GM18517 (cell line): ENCODE measurements around the gene INTS6.

Source experiments
- ATAC-seq: cut with Tn5 transposase; IDR thresholded peaks from one replicate; pipeline ENCODE4 v1.9.1; 2021; ENCODE audit warnings: mild to moderate bottlenecking, moderate library complexity; ENCODE audit not compliant: unreplicated experiment

The INTS6 gene

GRCh38 chr13:51324714-51325420 is 128.0 kb downstream of the INTS6 start:
- ATAC-seq, result no peak

DNA sequence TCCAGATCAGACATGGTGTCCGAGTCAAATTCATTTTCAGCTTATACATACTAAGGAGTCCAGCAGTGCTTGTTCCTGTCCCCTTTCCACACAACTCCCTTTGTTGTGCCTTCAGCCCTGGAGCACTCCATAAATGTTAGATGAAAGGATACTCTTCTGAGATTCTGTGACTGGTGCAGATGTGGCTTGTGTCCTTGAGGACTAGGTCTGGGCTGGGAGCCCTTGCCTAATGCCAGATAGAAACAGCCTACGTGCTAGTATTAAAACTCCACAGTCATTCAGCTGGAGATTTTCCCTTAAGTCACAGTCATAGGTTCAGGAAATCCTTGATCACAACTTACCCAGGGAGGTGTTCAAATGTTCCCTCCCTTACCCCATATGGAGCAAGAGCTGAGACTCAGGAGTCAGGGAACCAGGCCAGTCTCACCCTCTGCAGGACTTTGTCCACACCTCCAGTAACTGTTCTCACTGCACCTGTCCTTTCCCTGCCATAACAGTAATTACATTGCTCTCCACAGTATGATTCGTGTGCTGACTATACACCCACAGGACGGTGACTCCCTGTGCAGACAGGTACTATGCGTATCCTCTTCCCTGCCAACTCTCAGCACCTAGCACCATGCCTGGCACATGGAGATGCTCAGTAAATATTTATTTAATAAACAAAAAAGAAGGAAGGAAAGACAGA is 128.9 kb downstream of the INTS6 start:
- no peak for ATAC-seq

DNA sequence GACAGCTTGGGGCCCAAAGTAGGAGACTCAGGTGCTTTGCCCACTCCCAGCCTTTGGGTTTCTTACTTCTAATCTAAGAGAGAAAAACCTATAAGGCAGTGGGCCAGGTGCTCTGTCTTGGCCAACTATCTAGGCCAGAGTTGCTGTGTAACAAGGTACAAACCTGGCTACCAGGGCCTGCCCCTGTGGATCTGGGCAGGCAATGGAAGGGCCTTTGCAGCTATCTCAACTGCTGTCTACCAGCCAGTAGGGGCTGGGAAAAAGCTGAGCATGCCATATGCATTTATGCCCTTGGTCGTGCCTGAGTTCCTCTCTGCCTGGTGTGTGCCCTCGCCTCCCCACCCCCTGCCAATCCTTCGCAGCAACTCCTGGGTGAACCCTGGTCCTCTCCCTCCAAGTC is 130.0 kb downstream of the INTS6 start:
- ATAC-seq, result no peak

GRCh38 chr13:51321836-51322235 is 131.0 kb downstream of the INTS6 start:
- no peak for ATAC-seq

GRCh38 chr13:51318876-51319275 is 134.0 kb downstream of the INTS6 start:
- no peak for ATAC-seq

DNA sequence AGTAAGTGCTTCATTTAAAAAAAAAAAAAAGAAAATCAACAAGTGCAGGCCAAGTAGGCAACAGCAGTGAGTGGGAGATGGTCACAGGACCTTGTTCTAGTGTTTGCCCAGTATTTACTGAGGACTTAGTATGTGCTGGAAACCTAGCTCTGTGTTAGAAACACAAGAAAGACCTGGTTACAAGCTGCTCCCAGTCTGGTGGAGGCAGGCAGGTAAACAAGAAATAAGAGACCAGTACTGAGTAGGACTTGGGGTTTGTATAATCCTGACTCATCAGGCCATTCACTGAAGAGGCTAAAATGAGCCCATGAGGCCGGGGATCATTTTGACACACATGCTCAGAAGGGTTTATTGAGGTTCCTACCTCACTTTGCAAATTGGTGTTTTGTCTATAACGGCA is 134.8 kb downstream of the INTS6 start:
- no peak for ATAC-seq

DNA sequence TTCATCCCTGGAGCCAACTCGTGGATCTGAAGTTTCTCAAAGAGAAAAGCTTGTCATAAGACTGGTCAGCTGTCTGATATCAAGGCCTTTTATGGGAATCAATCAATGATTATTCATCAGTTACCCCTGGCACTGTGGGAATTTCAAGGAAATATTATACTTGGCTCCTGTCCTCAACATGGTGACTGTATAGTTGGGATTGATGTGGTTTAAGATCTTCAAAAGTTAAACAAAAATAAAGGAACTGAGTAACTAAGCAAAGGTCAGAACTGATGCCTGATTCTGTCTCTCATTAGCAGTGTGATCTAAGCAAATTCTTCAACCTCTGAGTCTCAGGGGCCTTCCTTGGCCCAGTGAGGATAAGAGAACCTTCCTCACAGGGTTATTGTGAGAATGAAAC is 135.6 kb downstream of the INTS6 start:
- ATAC-seq, result no peak

DNA sequence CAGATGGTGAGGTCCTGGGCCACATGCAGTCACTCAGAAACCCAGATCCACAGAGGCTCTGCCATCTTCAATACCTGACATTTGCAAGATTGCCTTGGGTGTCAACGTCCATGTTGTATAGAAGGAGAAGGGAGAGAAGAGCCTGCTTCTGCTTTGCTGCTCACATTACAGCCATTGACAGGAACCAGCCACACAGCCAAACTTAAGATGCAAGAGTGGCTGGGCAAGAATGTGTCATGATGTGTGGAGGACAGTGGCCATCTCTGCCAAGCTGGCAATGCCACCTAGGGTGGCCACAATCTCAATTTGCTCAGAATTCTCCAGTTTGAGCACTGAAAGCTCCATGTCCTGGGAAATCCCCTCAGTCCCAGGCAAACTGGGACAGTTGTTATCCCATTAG is 139.2 kb downstream of the INTS6 start:
- ATAC-seq, result no peak

DNA sequence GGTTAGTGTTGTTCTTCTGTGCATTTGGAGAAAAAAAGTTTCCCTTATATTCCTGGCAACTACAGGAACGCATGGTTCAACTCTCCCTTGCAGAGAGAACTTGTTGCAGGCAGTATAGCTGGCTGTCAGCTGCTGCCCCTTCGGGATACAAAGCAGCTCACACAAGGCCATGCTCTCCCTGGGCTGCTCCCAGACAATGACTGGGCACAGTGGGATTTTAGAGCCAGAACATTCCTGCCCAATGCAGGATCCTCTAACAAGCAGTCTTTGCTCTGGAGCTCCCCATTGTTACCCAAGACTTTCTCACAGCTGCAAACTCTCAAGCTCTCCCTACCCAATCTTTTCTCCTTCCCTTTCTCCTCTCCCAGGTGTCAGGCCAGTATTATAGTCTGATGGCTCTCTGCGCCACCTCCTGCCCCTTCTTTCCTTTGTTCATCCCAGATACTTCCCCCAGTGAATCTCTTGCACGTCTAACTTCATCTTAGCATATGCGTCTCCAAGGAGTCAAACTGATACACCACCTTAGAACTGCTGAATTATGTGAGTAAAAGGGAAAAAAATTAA is 140.8 kb downstream of the INTS6 start:
- ATAC-seq, result no peak
